ENCODE data around the gene RPL9.

DNA sequence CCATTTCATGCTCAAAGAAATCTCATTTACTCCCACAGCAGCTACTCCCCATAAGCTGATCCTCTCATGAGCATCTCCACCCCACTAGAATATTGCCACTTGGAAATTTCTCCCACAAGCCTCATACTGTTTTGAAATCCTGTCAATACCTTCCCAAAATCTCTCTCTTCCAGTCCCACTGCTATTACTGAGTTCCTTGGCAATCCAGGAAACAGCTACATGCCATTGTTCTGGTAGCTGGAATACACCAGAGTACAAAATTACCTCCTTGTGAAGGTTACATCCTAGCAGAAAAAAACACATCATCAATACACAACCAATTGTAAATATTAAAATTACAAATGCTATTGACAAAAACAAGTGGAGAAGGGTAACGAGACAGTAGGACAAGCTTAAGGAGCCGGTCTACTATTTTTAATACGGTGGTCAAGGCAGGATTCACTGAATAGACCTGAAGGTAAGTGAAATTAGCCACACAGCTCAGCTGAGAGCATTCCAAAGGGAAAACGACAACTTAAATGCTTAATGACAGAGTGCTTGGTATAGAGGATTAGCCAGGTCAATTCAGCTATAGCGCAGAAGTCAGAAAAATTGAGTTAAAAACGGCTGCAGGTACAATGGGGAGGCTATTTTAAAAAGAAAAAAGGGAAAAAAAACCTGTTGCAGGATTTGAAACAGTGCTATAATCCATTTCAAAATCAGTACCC is 6.4 kb downstream of the RPL9 start:
- TF ChIP-seq CTCF (IDR thresholded peaks at IDR 0.05), result no peak
- TF ChIP-seq EZH2 (IDR thresholded peaks at IDR 0.05; ENCODE audit: borderline replicate concordance, insufficient read depth, low read depth, low read length, poor library complexity, severe bottlenecking), result no peak

Measured in B cell (primary cell).